Mesothelial cell of epicardium (in vitro differentiated cells): Measurements from ENCODE around the gene IFITM2. TPM values are rescaled to one million over a fixed set of nuclear protein-coding genes. Genes with fewer than 3 reads are reported as not detected.
"Not testable (repeated sequence)": the region's sequence is repeated elsewhere in the genome, so short reads cannot be mapped to it uniquely, and the experiment has no call there.

Experiments
- DNase-seq, 2 experiments: peaks; one replicate each; pipeline ENCODE4 v3.0.0; 2021; ENCODE audit warnings: low spot score in 2 of 2; ENCODE audit not compliant: unreplicated experiment in 2 of 2
- H3K27ac Mint-ChIP-seq: 2 replicates; pipeline ENCODE4 v1.8.0; 2021; ENCODE audit warnings: mixed read lengths
- H3K27me3 Mint-ChIP-seq: 2 replicates; pipeline ENCODE4 v1.8.0; 2021; ENCODE audit warnings: low read depth, mixed read lengths
- H3K36me3 Mint-ChIP-seq: 2 replicates; pipeline ENCODE4 v1.8.0; 2021; ENCODE audit warnings: mixed read lengths
- H3K4me1 Mint-ChIP-seq: 2 replicates; pipeline ENCODE4 v1.8.0; 2021; ENCODE audit warnings: mixed read lengths
- H3K4me3 Mint-ChIP-seq: 2 replicates; pipeline ENCODE4 v1.8.0; 2021; ENCODE audit warnings: mild to moderate bottlenecking, moderate library complexity, mixed read lengths
- H3K9me3 Mint-ChIP-seq: 2 replicates; pipeline ENCODE4 v1.8.0; 2021; ENCODE audit warnings: mixed read lengths
- total RNA-seq: library from RNA; stranded (reverse); gene quantifications from 3 replicates; pipeline ENCODE4 v1.2.1, GENCODE V29; 2021
- TF ChIP-seq, protein P1 (sequence below): fragments of 200-600 bp; sonication (generic); IDR thresholded peaks from one replicate; pipeline ENCODE4 v1.5.0; 2021; ENCODE audit warnings: antibody characterized with exemption; ENCODE audit not compliant: unreplicated experiment

The IFITM2 gene
- total RNA-seq, 1 donor from 2014 or later: 208 TPM

DNA sequence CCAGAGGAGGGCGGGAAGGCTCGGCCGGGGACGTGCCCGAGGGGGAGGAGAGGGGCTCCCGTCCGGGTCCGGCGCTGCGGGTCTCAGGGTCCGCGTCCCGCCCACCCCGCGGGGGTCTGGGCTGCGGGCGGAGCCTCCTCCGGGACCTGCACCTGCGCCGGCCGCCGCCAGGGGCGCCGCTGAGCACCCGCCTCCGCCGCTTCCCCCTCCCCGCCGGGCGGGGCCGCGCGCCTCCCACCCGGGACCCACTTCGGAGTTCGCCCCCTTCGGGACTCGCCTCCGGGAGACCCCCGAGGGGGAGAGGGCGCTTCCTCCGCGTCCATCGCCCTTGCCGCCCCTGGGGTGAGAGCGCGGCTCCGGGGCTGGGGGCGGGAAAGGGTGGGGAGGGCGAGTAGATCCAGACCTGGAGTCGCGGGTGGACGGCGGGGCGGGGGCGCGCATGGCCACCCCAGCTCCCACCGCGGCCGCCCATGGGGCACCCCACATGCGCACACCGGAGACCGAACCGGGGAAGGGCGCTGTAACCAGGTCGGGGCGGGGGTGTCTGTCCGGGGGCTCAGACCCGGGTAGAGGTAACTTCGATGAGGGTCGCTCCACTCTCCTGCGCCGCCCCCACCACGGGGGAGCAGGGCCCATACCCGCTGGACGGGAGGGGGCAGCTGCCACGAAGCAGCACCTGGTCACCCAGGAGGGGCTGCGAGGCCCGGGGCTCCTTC is 10.9 kb downstream of the IFITM2 start:
- DNase-seq, H3K27ac Mint-ChIP-seq, H3K36me3 Mint-ChIP-seq, H3K4me3 Mint-ChIP-seq, H3K9me3 Mint-ChIP-seq: not testable (repeated sequence)
- peaks cover 19% of the 10 kb centered on the region for H3K27me3 Mint-ChIP-seq
- peaks cover 41% of the 10 kb centered on the region for H3K4me1 Mint-ChIP-seq

DNA sequence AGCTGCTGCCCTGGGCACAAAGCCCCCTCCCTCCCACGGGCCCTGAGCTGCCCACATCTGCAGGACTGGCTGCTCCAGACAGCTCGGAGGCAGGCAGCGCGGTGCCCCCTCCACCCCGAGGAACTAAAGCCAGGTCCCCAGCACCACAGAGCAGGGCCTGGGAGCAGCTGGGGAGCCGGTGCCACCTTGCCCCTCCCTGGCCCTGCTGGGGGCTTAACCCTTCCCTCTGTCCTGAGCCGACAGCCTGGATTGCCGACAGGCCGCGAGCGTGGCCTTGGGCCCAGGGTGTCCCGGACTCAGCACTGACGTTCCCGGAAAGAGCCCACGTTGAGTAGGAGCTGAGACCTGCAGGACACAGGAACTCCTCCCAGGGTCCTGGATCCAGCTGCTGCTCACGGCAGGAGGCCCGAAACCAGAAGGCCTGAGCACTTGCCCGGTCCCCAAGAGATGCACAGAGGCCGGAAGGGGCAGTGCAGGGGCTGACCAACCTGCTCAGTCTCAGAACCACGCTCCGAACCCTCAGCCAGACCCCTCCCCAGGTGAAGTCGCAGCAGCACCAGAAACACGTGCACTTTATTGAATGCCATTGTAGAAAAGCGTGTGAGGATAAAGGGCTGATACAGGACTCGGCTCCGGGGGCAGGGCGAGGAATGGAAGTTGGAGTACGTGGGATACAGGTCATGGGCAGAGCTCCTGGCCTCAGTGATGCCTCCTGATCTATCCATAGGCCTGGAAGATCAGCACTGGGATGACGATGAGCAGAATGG is 11.7 kb downstream of the IFITM2 start:
- not testable (repeated sequence) for H3K9me3 Mint-ChIP-seq, H3K36me3 Mint-ChIP-seq, DNase-seq
- Mint-ChIP-seq H3K27me3 (peaks cover 19% of the 10 kb centered on the region), H3K27ac (peak overlapping the region; percentile 99), H3K4me3 (peak overlapping the region; percentile 90), H3K4me1 (peaks cover 39% of the 10 kb centered on the region)

DNA sequence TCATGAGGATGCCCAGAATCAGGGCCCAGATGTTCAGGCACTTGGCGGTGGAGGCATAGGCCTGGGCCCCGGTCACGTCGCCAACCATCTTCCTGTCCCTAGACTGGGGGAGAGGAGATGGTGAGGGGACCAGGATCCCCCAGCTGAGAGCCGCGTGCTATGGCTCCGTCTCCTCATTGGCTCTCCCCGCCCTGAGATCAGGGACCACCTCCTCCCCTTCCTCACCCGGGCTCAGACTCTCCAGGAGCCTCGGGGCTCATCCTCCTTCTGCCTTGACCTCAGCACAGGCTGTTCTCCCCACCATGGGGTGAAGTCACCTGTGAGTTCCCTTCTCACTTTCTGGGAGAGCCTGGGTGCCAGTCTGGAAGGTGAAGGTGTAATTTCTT is 12.3 kb downstream of the IFITM2 start:
- not testable (repeated sequence) for H3K36me3 Mint-ChIP-seq, DNase-seq, H3K9me3 Mint-ChIP-seq
- Mint-ChIP-seq H3K4me1 (peaks cover 39% of the 10 kb centered on the region), H3K27ac (peak overlapping the region; percentile 99), H3K4me3 (peak overlapping the region; percentile 90), H3K27me3 (peaks cover 19% of the 10 kb centered on the region)

DNA sequence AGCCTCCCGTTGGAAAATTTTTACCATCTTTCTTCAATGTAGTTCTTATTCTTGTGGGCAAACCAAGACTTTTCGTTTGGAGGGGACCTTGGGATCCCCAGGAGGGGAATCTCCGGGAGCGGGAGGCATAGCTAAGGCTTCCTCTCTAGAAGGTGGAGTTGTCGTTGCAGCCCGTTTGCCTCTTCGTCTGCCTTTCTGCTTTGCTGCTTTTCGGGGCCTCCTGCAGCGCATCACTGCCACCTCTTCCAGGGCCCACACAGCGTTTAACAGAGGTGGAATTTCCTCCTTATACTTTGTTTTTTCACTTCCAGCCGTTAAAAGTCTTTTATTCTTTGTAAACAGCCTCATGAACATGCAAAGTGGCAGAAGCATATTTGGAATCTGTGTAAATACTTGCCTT is 16.5 kb downstream of the IFITM2 start:
- peak overlapping the region; percentile 32 for H3K4me3 Mint-ChIP-seq
- H3K4me1 Mint-ChIP-seq: peaks cover 36% of the 10 kb centered on the region
- TF ChIP-seq, protein P1, sequence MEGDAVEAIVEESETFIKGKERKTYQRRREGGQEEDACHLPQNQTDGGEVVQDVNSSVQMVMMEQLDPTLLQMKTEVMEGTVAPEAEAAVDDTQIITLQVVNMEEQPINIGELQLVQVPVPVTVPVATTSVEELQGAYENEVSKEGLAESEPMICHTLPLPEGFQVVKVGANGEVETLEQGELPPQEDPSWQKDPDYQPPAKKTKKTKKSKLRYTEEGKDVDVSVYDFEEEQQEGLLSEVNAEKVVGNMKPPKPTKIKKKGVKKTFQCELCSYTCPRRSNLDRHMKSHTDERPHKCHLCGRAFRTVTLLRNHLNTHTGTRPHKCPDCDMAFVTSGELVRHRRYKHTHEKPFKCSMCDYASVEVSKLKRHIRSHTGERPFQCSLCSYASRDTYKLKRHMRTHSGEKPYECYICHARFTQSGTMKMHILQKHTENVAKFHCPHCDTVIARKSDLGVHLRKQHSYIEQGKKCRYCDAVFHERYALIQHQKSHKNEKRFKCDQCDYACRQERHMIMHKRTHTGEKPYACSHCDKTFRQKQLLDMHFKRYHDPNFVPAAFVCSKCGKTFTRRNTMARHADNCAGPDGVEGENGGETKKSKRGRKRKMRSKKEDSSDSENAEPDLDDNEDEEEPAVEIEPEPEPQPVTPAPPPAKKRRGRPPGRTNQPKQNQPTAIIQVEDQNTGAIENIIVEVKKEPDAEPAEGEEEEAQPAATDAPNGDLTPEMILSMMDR: no peak
- H3K36me3 Mint-ChIP-seq: no peaks in the 10 kb centered on the region
- H3K27me3 Mint-ChIP-seq: no peaks in the 10 kb centered on the region
- peak overlapping the region; percentile 95 for H3K27ac Mint-ChIP-seq
- no peak for DNase-seq
- no peaks in the 10 kb centered on the region for H3K9me3 Mint-ChIP-seq

DNA sequence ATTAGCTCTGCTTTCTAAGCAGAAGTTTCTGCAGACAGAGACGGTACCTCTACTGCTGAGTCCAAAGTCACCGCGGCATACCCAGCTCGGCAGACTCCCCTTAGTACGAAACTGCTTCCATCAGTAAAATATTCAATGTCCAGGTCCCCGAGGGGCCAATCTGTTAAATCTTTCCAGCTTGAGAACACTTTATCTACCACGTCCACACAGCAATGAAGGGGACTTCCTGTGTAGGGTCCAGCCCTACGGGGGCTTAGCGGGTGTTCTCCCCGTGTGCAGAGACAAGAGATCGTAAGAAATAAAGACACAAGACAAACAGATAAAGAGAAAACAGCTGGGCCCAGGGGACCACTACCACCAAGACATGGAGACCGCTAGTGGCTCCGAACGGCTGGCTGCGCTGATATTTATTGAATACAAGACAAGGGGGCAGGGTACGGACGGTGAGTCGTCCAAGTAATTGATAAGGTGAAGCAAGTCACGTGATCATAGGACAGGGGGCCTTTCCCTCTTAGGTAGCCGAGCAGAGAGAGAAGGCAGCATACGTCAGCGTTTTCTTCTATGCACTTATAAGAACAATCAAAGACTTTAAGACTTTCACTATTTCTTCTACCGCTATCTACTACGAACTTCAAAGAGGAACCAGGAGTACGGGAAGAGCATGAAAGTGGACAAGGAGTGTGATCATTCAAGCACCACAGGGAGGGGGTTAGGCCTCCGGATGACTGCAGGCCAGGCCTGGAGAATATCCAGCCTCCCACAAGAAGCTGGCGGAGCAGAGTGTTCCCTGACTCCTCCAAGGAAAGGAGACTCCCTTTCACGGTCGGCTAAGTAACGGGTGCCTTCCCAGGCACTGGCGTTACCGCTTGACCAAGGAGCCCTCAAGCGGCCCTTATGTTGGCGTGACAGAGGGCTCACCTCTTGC is 17.2 kb downstream of the IFITM2 start:
- Mint-ChIP-seq H3K4me3 (peak overlapping the region; percentile 32), H3K27ac (peak overlapping the region; percentile 95), H3K4me1 (peaks cover 38% of the 10 kb centered on the region)
- not testable (repeated sequence) for DNase-seq, H3K9me3 Mint-ChIP-seq, H3K36me3 Mint-ChIP-seq, H3K27me3 Mint-ChIP-seq

DNA sequence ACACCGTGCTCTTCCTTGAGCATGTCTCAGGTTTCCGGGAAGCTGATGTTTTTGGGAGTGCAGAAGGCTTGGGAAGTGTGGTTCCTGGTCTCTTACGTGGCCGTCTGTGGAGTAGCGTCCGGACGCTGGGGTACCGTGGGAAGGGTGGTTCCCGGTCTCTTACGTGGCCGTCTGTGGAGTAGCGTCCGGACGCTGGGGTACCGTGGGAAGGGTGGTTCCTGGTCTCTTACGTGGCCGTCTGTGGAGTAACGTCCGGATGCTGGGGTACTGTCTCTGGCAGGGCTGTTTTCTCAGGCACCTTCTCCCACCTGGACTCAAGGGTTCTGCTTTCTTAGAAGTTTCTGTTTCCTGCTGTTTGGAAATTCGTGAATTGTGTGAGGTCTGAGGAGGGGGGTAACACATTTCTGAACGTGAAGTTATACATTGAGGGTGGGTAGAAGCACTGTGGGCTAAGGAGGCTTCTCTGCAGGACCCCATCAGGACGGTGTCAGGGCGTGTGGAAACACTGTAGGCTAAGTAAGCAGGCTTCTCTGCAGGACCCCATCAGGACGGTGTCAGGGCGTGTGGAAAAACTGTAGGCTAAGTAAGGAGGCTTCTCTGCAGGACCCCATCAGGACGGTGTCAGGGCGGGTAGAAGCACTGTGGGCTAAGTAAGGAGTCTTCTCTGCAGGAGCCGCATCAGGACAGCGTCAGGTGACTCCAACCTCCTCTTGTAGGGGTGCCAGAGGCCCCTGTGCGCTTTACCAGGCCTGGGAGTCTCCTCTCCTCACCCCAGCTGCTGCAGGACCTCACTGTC is 18.4 kb downstream of the IFITM2 start:
- DNase-seq: no peak
- Mint-ChIP-seq H3K9me3 (no peaks in the 10 kb centered on the region), H3K27me3 (no peaks in the 10 kb centered on the region), H3K36me3 (no peaks in the 10 kb centered on the region), H3K27ac (peak overlapping the region; percentile 95), H3K4me3 (no peak overlapping the region), H3K4me1 (peaks cover 35% of the 10 kb centered on the region)
- TF ChIP-seq, protein P1: no peak

DNA sequence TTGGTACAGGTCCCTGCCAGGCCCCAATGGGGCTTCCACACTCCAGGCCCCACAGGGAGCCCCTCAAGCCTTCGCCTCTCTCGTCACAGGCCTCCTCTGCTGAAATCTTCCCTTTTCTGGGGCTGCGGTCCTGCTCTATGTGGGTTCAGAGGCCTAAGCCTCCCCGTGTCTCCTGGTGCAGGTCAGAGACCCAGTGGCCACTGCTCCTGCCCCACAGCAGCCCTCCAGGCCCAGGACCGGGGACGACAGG is 18.9 kb downstream of the IFITM2 start:
- H3K36me3 Mint-ChIP-seq: no peaks in the 10 kb centered on the region
- TF ChIP-seq, protein P1: no peak
- no peaks in the 10 kb centered on the region for H3K9me3 Mint-ChIP-seq
- no peaks in the 10 kb centered on the region for H3K27me3 Mint-ChIP-seq
- no peak for DNase-seq
- H3K4me1 Mint-ChIP-seq: peaks cover 35% of the 10 kb centered on the region
- H3K4me3 Mint-ChIP-seq: no peak overlapping the region
- peak overlapping the region; percentile 95 for H3K27ac Mint-ChIP-seq
